DMS153 (cell line): ENCODE results near the gene ITPRID2.

Experiments used
- DNase-seq: peaks from one replicate; lab custom pipeline; 2025; lab: John Stamatoyannopoulos, UW

Gene ITPRID2

DNA sequence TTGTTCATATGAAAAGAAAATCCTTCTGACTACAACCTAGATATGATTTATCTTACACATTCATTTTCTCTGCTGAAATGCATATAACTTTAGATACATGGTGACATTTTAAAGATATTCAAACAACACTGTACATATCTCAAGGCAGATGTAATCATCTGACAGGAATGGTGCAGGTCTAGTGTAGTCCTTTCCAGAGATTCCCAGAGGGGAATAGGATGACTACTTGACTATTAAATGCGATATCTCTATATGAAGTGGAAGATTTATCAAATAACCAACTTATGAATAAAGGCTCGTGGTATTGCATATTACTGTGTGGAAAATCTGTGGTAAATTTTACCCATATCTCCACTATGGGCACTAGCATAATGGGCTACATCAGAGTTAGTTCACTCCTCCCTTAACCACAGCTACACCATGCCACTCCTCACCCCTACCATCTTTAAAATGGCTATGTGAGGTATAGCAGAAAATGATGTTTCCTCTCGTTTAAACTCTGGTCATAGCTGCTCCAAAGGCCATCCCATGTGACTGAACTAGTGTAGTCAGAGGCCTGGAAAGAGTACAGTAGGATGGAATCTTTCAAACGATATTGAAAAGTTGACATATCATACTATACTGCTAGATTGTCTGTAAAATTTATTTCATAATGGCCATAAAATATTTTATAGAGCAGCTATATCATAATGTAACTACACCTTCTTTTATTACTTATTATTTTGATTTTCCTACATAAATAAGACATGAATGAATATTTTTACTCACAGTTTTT is 9.1 kb upstream of the ITPRID2 start:
- no peak for DNase-seq

DNA sequence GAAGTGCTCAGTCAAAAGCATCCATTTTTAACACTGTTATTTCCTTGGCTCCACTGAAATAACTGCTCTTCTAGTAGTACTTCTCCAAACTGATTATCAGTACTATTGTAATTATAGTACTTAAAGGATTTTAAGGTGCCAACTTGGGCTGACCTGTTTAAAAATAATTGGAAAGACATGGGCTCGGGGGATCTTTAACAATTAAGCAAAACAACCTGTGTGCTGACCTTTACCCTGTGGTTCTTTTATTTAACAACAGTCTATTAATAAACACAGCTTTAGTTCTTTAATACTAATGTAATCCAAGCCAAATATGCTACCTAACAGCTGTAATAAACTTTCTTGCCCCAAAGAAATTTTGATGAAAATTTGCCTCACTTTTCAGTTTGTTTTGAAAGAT is 6.9 kb upstream of the ITPRID2 start:
- no peak for DNase-seq

DNA sequence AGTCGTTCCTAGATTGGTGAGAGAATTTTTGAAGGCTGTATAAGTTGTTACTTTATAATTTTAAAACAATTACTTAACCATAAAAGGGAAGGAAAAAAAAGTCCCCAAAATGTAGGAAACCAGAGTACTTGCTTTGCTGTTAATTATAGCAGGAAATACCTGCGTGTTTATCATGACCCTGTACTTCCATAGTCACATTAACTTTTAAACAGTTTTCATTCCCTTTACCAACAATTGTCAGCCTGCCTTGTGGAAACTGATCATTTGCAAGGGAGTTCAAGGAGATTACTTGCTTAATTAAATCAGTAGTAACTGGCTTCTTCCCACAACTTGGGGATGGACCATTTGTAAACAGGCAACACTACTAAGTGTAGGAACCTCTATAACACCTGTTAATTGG is 6.4 kb upstream of the ITPRID2 start:
- DNase-seq = no peak

DNA sequence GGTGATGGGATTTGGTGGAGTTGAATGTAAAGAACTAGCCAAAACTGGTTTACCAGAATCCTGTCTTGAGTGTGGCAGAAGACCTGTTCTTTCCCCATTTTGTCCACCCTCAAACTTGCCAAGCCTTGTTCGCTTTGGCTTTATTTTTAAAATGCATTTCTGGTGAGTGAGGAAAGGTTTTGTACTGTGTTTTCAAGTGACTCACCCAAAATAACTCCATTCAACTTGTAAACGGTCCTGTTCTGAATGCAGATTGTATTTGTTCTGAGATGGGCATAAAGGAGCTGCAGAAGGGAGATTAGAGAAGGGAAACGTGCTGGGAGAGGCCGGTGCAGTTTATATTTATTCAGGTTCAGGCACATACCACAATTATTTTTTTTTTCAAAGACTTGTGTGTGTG is 5.3 kb upstream of the ITPRID2 start:
- no peak for DNase-seq

DNA sequence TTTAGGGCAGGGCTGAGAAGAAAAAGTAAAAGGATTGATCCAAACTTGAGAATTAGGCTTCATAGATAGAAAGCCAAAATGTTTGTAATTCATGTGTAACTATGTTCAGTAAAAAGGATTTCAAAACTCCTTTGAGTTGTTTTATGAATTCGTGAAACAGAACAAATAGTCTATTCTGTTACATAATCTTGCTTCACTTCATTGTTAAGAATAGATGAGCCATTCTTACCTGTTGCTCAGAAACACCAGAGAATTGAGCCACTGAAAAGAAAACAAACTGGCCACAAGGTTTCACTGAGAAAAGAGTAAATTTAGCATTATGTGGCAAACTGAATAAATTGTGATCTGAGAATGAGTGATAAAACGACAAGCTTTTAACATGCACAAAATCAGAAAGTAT is 4.5 kb upstream of the ITPRID2 start:
- no peak for DNase-seq

DNA sequence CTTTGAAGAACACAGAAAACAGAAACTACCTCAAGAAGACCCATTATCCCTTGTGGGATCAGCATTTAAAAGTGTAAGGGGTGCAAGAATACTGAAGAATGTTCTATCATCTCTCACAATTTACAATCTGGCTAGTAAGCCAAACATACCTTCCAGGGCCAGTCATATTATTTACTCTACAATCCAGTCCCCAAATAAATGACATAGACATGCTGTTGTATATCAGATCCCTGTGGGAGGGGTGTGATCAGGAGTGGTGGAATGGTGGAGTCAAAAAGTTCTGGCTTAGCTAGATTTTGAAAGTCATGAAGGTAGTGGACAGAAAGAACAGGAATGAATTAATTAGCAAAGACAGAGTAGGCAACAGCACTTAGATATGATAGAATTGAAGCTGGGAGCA is 1.8 kb upstream of the ITPRID2 start:
- DNase-seq = no peak

DNA sequence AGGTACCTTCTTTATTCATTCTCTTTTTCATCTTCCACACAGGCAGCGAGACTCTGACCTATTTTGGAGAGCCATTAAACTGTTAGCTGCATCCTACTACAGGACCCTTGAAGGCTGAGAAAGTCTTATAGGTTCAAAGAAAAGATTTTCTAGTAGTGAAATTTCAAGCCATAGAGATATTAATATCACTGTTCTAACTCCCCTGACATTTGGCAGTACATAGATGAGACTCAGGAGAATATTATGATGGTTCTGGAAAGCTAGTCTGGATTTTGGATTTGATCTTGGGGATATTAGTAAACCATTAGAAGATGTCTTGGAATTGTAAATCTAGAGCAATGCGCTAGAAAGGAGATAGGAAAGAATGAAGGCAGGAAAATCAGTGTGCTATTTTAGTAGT is 1.3 kb upstream of the ITPRID2 start:
- no peak for DNase-seq

DNA sequence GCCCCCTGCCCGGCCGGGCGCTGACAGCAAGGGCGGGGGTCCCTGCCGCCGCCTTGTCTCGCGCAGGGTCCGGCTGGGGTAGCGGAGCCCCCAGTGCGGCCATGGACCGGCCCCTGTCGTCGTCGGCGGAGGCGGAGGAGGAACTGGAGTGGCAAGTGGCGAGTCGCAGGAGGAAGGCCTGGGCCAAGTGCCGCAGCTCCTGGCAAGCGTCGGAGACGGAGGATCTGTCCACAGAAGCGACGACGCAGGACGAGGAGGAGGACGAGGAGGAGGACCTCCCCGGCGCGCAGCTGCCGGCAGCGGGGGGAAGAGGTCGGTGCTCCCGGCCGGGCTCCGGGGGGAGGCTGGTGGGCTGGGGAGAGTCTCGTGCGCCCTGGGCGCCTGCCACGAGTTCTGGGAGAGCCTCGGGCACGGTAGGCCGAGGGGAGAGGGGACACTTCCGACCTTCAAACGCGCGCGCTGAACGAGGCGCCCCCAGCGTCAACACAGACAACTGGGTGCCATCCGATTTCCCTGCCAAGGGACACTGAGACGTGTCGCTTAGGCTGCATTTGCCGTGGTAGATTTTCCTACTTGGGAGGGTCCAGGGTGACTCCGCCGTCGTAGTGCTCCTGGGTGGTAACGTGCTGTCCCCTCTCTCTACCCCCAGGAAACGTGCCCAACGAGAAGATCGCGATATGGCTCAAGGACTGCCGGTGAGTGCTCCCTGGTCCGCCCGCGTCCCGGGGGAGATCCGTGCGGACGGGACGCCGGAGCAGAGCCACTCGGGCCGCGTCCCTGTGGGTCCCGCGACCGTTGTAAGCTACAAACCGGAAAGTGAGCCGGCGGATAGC is 652 bp downstream of the ITPRID2 start:
- DNase-seq = peak; percentile 61

DNA sequence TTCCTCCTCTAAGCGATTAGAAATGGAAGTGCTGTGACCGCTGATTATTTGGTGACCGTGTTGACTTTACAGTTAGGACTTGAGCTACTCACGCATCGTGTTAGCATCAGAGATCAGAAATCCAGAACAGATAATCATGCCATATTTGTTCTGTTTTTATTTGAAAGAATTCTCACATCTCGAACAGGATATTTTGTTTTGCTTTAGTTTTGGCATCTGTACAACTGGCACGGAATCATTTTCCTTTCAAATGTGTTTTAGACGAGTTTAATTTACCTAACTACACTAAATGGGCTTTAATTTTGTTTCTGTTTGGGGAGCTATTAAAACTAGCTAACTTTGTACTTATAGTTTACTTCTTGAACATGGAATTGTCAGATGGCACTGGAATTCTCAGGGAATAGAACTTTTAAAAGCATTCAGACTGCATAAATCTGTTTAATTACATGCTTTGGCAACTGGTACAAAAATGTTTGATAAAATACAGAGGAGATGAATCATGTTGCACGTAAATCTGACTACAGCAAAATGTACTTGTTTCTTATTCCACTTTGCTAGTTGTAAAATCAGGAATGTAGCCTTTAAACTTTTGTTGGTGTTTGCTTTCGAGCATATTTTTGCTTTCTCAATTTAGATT is 1.4 kb downstream of the ITPRID2 start:
- no peak for DNase-seq

DNA sequence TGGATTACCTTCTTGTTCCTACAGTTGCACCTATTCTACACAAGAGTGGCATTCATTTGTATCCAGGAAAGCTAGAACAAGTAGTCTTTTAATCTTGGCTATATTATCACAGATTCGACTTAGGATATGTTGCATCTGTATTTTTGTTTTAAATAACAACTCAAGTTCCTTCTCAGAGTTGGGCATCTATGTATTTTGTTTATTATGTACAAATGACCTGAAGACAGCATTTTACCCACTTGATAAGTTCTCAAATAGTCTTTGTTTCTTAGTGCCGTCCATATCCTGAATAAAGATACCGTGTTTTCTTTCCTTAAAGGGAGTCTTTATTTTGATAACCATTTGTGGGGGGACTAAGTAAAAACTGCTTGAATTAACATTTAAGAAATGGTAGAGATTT is 2.9 kb downstream of the ITPRID2 start:
- no peak for DNase-seq

DNA sequence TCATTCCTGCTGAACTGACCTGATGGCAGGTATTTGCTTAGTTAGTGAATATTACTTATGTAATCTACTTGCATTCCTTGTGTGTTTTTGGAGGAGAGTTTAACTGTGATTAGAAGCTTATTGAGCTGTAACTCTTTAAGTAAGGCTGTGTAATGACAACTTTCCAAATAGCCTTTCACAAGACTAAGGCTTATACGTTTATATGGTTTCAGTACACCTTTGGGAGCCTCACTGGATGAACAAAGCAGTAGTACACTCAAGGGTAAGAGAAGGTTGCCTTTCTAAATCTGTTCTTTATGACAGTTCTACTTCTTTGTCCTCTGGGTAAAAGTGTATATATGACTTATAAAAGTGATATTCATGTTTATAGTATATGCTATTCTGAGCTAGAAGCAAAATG is 4.3 kb downstream of the ITPRID2 start:
- no peak for DNase-seq

DNA sequence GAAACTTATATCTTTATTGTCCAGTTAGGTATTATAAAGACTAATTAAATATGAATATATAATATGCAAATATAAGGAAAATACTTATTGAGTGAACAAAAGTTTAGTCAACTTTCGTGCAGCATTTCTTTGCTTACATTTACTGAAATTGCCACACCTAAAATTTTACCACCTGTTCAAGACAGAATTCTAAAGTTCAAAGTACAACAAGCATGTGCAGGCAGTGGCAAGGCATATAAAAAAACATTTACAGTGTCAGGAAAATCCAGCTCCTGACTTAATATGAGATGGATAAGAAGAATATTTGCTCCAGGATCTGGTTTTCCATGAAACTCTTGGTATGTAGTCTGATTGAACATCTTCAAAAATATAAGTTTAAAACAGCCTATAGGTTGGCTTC is 4.8 kb downstream of the ITPRID2 start:
- no peak for DNase-seq

DNA sequence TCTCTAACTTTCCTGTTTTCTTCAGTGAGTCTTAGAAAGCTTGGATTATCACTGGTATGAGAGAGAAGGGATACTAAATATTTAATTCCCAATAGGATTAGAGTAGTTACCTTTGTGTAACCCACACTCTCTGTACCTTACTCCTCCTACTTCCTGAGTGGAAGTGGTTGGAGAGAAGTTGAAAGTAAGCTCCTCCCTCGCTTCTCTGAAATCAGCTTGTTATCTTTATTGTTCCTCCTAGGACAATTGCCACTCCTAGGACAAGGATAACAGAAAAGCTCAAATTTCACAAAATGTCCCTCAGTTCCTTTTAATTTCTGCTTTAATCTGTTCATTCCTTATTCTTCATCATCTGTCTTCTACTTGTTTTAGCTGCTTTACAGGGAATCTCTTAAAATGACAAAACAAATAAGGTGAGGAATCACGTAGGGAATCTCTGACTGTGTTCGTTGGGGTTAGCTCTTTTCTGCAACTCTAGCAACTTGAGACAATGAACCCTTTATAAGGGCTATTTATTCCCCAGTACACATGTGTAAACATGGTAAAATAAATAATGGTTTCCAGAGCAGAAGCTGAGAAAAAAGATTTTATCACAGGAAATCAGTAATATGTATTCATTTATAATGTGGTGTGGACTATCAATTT is 8.6 kb downstream of the ITPRID2 start:
- peak; percentile 6 for DNase-seq

DNA sequence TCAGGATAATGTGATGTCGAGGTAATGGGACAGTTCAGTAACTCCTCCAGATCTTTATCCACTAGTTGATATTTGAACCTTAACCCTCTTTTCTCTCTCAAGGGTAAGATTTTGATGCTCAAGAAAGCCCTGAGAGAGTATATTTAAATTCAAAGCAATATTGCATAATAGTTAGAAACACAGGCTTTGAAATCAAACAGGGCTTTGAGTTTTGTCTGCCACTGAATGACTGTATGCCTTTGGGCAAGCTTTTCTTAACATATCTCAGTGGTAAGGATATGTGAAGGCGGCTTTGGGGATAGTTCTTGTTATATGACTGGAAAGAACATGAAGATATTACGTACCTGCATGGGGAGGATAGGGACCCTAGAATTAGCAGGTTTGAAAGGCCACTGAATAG is 11.1 kb downstream of the ITPRID2 start:
- no peak for DNase-seq

DNA sequence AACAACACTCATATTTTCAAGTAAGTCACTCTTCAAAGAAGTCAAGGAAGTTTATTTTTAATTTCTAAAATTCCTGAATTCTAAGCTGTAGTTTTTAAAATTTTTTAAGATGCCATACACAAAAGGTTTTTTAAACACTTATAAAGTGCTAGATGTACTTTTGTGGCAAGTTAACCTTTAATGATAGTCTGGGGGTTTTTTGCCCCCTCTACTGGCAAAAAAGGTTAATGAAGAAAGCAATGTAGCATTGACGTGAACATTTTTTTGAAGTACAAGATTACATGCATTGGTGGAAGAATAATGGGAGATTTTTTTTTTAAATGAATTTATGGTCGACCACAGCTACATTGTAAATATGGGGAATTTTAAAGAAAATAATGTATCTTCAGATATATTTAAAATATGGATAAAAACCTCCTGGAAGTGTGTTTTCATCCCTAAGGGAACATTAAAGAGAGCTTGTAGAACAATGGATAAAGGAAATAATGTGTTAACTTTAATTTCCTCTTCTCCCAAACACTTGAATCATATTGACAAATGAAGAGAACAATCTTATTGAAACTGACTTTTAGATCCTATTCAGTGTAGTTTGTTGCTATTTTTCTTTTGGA is 12.6 kb downstream of the ITPRID2 start:
- no peak for DNase-seq

DNA sequence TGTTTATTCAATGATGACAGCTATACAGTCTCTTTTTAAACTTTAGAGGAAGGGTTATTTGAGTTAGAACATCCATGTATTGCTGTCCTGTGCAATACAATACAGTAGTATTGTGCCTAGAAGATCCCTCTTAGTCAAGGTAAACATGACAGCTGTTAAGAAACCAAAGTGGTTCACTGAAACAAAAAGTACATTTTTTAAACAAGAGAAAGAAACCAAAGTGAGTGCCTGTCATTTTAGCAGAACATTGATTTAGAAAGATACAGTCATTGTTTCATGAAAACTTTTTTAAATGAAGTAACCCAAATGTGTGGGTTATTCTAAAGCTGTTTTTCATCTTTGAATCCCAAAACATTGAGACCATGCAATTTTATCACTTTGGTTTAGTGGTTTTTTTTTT is 15.5 kb downstream of the ITPRID2 start:
- no peak for DNase-seq

DNA sequence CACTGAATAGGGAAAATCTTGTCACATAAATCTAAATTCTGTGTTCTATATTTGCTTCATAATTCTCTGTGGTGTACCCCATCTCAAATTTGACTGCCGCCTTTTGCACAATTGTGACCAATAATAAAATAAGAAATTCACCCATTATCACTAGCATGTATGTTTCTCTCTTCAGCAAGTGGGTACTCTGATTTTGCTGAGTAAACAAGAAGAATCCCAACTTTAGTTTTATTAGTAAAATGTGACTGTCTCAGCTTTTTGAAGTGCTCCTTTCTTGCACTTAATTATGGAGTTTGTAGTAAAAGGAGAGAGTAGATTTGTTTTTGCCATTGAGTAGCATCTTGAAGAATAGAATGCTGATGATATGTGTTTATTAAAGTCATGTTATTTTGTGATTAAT is 16.1 kb downstream of the ITPRID2 start:
- DNase-seq = no peak

DNA sequence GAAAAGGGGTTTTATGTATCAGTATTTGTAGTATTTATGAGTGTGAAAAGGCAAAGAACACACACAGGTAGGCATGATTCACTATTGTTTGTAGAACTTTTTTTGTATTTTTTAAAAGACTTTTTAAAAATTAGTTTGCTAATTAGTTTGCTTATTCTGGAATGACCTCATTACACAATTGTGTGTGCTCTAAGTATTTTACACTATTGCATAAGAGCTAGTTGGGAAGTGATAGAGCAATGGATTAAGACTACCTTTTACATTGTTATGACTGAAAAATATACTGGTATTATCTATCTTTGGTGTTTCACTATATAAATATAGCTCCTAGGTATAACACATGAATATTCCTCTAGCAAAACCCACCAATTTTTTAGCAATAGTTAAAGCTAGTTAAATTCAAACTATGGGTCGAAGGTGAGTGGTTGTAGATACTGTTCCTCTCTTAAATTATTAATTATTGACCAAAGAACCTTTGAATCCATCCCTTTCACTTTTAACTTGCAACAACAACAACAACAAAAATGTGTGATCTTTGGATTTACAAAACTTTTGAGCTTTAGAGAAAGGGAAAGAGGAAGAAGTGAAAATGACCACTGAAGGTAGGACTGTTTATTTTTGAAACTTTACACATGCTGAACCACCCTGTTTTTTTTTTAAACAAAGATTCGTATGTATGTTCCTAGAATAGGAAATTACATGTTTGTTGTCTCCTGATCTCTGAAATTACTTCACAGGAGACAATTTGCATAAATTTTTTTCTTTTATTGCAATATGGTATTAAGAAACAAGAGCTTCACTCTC is 18.7 kb downstream of the ITPRID2 start:
- no peak for DNase-seq

DNA sequence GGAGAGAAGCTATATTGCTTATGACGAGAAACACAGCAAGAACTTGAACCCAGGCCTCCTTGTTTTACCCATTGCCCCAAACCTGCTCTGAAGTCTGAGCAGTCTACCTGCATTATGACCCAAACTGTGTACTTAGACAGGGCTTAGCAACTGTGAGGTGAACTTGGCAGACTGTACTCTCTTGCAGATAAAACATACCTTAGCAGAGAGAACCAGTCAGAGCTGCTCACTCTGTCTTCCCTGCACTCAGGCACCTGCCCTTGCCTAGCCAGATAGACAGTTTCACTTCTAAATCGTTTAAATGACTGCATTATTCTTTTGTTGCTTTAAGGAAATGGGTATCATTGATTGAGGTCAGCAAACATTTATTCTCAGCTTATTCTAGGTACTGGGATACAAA is 20.3 kb downstream of the ITPRID2 start:
- no peak for DNase-seq

DNA sequence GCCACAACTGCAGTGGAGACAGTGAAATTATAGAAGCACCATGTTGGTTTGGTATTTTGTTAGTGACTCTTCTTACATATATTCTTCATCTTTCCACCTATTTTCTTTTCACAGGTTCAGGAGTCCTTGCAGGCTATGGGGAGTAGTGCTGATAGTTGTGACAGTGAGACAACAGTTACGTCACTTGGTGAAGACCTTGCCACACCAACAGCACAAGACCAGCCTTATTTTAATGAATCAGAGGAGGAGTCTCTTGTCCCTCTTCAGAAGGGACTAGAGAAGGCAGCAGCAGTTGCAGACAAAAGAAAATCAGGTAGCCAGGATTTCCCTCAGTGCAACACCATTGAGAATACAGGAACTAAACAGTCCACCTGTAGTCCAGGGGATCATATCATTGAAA is 23.6 kb downstream of the ITPRID2 start:
- DNase-seq = no peak
